Stimulated activated CD4-positive, alpha-beta T cell treated with anti-CD3 and anti-CD28 coated beads, Interleukin-4, amount 100 ng/mL, for 24 hours (primary cell): ENCODE results near the gene TMEM117.
"Not testable (repeated sequence)": the region's sequence is repeated elsewhere in the genome, so short reads cannot be mapped to it uniquely, and the experiment has no call there.

ENCODE experiments used
- DNase-seq: peaks from one replicate; pipeline ENCODE4 v3.0.0-alpha.2; 2020

TMEM117 gene

DNA sequence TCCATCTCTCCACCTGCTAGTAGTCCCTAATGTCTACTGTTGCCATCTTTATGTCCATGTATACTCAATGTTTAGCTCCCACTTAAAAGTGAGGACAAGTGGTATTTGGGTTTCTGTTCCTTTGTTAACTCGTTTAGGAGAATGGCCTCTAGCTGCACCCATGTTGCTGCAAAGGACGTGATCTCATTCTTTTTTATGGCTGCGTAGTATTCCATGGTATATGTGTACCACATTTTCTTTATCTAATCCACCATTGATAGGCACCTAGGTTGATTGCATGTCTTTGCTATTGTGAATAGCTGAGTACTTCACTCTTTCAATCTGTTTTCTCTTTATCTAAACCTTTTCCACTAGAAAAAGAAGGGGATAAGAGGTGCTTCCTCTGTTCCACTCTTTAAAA lies 130.0 kb downstream of the TMEM117 start:
- DNase-seq, result no peak

DNA sequence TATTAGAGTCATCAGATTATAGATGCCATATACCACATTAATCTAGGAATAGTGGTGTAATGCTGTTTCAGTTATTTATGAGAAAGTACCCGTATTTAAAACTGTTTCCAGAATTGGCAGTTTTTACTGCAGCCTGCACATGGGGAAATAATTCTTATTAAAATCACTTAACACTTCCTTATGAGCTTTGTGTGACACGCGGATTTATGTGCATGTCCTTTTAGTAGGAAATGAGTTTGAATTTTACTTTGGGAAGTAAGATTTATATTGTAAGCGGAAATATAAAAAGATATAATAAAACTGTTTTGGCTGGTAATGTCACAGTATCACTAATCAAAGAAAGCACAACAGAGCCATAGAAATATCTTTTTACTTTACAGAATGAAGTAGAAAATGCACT lies 132.9 kb downstream of the TMEM117 start:
- DNase-seq, result no peak

DNA sequence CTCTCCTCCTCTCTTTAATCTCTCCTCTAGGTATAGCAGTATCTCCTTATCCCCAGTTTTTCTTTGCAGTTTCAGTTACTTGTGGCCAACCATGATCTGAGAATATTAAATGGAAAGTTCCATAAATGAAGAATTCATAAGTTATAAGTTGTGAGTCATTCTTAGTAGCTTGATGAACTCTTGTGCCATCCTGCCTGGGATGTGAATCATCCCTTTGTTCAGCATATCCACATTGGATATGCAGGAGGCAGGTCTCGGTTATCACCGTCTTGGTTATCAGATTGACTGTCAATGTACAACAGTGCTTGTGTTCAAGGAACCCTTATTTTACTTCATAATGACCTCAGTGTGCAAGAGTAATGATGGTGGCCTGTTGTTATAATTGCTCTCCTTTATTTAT lies 134.0 kb downstream of the TMEM117 start:
- no peak for DNase-seq

DNA sequence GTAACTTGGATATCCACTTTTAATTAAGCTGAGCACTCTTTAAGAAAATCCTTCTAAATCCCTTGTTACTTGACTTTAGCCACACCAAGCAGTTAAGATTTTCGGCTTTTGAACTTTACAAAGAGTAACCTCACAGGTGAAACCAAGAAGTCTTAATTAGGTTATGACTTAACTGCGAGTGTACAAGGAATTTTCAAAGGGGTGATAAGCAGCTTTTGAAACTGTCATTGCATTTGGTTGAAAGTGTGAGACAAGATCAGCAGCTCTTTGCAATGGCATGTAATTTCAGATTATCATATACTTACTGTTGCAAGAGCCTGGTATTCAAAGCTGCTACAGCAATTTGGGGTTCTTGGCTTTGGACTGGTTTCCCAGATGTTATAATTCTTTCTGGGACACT lies 137.5 kb downstream of the TMEM117 start:
- DNase-seq, result no peak

DNA sequence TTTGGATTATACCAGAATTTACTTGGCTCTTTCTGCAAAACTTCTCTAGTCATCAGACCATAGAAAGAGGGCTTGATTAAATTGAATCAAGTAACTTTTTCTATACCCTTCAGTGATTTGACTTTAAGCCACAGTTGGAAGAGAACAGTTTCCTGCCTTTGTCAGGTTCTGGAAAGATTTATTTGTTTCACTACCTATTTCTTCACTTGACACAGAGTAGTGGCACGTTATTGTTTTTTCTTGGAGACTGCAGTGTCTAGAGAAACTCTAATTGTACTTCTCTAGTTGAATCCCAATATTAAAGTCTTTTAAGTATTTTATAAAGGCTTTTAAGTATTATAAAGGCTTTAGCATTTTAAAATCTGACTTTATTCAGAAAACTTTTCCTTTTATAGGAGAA lies 138.1 kb downstream of the TMEM117 start:
- DNase-seq, result no peak

DNA sequence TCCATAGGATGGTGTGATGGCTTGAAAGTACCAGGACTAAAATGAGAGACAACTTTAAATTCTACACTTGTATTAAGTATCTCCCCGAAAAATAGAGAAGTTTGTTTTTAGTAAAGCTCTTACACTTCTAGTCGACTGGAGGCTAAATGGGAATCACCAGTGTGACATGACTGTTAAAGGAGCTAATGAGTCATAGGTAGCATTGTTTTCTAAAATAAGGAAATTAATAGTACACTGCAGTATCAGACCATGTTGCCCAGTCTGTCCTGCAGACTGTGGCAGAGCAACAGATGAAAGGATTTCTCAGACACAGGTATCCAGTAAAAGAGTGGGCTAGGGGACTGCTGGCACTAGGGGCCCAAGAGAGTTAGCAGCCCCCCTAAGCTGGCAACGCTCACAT lies 140.1 kb downstream of the TMEM117 start:
- no peak for DNase-seq

DNA sequence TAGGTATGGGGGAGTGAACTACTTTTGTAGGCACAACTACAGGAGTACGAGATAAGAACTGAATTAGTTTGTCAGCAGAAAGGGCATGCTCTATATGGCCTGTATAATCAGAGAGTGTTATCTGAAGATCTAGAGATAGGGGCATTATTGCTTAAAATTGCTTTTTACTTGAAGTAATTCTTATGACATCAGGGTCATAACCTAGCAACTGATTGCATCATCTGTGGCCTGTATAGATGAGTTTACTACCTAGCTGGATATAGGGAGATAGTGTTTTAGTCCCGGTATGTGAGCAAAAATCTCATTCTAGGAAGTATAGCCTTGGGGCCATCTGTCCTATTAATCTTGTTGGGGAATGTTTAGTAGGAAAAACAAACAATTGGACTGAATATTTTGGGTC lies 142.7 kb downstream of the TMEM117 start:
- DNase-seq, result no peak

DNA sequence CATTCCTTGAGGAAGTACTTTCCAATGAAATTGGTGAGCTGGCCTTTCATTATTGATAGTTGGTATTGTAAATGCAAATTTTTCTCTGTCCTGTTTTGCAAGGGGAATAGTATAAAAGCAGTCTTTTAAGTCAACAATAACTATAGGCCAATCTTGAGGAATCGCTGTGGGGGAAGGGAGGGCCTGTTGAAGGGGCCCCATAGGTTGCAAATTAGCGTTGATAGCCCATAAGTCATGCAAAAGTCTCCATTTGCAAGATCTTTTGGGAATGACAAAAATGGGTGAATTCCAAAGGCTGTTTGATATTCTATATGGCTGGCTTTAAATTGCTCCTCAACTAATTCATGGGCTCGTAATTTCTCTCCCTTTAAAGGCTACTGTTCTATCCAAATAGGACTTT lies 143.6 kb downstream of the TMEM117 start:
- no peak for DNase-seq

DNA sequence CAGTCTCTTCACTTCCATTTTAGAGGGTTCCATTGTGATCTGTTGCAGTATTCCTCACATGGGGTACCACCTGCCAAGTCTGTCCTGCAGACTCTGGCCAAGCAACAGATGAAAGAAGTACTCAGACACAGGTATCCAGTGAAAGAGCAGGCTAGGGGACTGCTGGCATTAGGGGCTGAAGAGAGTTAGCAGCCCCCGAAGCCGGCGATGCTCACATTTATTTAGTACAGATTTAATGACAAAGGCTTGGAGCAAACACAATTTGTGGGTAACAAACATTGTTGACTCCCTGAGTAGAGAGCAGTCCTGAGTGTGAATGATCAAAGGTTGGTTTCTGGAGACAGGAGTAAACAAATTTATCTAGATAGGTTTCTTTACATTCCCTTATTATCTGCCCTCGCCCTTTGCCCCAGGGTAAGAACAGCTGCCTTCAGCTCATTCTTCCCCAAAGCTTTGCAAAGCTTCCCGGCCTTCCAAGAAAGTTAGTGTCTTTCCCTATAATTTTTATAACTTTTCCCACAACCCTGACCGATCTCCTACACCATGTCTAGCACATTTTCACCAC lies 144.8 kb downstream of the TMEM117 start:
- no peak for DNase-seq

DNA sequence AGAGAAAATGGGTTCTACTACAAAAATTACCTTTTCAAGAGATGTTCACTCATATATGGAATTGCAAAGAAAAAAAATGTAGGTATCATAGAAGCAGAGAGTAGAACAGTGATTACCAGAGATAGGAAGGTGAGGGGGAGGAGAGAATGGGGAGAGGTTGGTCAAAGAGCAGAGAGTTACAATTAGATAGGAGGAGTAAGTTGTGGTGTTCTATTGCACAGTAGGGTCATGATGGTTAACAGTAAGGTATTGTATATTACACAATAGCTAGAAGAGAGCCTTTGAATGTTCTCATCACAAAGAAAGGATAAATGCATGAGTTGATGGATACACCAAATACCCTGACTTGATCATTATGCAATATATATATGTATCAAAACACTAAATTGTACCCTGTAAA lies 145.8 kb downstream of the TMEM117 start:
- DNase-seq, result no peak

DNA sequence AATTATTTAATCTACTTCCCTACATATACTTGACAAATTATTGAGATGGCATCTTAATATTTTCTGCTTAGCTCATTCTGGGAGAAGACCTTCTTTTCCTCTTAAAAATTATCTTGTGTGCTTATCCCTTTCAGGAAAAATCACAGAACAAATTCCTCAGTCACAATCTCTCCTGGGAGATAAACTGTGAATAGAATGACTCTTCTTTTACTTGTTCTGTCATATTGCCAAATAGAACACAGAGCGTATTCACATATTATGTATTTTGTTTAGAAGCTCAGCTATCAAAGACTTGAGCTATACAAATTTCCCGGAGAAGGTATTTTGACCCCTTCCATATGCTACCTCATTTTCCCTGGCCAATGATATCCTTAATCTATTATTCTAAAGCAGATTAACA lies 146.7 kb downstream of the TMEM117 start:
- no peak for DNase-seq

DNA sequence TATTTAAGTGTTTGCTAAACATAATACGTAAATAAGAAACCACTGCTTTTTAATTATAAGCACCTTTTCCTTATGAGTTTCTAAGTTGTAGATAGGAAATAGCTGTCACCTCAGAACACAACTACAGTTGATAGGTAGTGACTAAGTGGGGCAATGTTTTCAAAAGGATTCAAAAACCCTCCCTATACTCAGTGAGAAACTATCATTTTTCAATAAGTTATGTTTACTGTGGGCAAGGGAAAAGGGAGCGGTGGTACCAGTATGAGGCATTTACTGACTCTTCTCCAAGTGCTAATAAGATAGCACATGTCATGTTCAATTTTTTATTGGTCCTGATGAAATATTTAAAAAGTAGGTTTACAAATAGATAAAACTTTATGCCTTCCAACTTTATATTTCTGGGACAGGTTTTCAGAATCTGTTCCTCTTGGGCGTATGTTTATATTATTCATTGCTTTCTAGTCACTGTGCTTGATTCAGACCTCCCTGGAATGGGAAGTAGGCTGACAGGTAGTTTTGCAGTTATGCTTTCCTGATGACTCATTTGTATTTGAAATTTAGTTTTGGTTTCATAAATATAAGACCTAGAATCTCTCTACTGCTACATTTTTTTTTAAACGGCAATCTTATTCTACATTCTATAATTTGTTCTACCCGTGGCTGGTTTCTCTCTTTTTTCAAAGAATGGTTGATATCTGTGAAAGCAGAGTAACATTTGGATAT lies 153.1 kb downstream of the TMEM117 start:
- DNase-seq, result no peak

DNA sequence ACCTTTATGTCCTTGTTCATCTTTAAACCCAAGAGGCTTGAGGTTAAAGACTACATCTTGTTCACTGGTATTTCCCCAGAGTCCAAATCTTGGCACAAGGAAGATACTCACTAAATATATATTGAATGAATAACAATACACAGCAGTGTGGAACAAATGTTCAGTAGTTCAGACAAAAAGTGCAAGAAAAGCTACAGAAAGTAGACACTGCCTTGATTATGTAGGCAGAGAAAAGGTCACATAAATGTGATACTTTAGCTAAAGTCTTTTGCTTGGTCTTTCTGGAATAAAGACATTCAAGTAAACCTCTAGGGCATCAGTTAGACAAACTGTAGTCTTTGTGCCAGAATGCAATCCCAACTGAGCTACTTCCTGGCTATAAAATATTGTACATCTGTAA lies 157.0 kb downstream of the TMEM117 start:
- no peak for DNase-seq

DNA sequence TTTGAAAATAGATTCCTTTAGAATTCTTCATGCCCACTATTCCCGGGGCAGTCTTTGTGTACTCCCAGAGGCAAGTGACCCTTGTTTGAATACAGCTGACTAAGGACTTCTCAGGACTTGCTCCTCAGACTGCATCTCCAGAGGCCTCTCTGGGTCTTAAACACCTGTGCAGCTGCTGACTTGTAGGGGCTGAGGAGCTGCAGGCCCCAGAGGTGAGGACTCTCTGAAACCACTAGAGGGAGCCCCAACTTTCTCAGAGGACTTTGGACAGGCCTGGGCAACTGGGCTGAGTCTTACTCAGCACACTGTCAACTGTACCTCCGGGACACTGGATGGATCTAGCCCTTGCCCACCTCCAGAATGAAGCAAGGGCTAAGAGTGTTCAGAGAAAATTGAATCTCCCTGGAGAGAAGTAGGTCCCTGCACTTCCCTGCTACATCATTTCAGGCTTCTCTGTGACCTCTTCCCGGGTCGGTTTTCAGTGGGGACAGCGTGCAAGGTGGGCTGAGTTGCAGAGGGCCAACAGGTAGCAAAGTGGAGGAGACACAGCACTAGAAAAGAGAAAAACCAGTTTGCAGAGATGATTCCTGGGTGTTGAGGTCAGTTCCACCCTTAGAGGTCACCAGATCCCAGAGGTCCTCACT lies 164.6 kb downstream of the TMEM117 start:
- peak; percentile 7 for DNase-seq

DNA sequence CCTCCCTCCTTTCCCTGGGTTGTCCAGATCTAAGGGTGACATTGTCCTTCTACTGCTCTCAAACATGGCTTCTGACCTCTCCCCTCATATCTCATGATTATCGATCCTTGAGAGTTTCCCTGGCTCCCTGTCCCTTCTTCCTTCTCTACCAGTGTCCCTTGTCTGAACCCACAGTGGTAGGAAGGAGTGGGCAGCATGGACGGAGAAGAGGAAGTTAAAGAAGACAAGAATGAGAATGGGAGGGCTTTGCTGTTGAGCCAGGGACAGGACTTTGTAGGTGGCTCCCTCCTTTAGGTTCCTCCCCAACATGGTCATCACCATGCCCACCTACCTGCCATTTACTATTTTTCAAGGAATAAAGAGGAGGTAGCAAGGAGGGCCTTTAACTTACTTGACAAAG lies 166.7 kb downstream of the TMEM117 start:
- no peak for DNase-seq

DNA sequence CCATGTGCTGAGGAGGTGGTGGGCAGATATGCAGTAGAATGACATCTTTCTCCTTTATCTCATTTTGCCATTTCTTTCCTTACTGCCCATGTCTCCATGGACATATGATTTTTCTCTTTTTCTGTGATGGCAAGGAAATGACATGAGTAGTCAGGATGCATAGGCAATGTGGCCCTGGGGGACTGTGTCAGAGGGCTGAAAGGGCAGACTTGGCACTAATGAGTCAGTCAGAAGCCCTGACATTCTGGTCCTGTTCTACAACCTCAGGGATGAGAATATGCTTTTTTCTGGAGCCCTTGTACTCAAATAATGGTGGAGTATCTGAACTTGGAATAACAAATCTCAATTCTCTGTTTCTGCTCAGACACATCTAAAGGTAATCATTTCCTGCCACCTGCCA lies 167.8 kb downstream of the TMEM117 start:
- DNase-seq, result no peak

DNA sequence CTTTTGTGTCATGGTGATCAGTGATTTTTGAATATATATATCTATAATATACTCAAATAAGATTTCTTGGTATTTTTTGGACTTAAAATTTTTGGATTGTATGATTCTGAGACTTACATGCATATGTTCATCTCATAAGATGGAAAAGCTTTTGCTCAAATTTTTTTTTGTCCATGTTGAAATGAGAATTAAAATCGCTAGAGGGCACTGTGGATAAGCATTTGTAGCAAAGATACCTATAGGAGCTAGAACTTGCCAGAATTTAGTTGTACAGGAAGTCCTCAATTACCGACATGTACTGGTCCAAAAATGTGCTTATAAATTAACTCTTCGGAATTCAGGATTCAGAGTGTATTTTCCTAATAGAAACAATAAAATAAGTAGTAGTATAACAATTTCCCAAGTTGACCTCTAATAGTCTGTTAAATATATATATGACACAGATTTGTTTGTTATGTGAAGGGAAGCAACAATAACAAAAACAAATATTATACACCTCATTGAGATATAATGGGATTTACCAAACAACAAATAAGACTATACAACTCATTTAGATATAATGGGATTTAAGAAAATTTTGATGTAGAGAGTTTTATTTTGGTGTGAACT lies 179.6 kb downstream of the TMEM117 start:
- no peak for DNase-seq

DNA sequence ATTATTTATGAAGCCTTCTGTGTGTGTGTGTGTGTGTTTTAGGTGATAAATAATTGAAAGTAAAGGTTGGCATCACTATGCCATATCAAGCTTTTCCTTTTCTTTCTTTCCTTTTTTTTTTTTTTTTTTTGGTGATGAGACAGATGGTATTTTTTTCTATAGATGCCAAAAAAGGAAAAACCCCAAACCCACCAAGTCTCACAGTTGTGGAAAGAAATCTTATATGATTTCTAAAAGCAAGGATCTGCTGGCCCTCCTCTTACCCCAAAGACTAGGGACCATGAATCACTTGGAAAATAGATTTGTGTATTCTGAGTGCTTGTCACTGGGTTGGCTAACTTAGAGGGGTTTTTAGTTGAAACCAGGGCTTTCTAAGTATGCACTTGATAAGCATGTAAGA lies 181.3 kb downstream of the TMEM117 start:
- no peak for DNase-seq

DNA sequence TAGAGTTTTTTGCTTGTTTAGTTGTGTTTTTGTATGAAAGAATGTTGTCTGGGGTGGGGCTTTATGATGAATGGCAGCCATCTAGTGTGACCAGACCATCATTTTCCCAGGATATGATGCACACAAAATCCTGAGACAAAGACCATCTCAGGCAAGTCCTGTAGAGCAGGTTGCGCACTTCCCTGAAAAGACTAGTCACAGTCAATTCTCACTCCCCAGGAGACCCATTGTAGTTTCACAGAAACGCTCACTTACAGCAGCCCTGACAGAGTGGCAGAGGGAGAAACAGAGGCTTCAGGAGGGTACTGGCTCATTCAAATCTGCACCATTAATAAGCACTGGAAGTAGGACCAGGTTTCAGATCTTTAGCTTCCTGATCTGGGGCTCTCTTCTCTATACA lies 183.2 kb downstream of the TMEM117 start:
- DNase-seq, result no peak

DNA sequence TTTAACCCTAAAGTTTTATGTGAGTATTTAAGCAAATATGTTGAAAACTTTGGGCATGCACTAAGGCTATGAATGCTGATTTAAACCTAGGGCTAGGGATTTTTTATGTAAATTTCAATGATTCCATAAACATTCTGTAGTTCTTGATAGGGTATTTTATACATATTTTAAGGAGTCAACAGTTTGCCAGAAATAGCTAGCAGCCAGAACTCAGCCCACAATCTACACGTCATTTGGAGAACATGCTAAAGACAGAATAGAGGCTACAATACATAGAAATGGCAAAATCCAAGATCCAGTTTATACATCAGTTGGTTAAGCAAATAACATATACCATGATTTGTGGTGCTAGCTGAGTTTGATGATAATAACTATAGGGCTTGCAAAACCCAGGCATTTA lies 184.7 kb downstream of the TMEM117 start:
- DNase-seq, result no peak

DNA sequence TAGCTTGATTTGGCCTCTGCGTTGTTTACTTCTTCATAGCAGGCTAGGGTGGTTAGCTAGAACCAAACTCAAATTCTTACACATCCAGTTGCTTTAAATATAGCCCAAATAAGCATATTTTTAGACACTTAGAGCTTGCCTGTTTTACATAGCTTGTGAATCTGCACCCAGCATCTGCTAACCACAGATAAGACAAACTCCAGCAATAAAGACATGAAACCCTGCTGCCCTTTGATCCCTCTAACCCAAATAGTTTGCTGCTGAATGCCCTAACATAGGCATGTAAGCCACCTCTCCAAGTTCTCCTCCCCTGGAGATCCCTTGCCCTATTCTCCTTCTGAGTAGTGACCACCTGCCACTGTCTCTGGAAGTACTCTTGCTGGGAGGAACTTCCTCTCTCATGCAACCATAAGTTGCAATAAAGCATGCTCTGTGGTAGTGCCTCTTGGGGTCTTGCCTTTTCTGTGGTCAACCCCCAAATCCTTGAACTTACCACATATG lies 185.6 kb downstream of the TMEM117 start:
- DNase-seq, result no peak

DNA sequence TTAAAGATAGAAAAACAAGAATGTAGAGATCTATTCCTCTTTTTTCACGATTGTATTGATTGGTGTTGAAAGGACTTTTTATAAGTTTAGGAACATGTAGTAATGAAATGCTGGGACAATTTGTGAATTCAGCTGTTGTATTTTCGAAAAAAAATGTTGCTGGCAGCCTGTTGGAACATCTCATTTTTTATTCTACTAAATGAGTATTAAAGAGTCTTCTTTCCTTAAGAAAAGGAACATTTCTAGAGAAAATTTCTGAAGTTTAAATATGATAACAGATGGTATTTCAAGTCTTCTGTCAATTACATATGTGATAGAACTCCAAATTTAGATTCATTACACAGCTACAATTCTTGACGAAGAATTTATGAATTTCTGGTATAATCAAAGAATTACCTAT lies 189.6 kb downstream of the TMEM117 start:
- no peak for DNase-seq

DNA sequence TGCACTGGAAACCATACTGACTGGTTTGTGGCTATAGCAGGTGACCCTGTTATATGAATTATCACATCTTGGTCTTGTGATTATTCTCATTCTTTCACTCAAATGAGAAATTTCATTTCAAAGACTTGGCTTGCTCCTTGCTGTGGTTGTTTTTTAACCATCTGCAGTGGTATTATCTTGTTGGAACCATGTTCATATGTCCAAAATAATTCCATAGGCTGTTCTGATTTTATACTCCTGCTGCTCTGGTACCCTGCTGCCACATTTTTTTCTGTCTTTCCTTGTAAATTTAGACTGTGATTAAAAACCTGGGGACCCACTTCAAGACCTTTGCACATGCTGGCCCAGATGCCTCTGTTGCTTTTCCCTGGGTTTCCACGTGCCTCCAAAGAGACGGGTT lies 190.2 kb downstream of the TMEM117 start:
- no peak for DNase-seq

DNA sequence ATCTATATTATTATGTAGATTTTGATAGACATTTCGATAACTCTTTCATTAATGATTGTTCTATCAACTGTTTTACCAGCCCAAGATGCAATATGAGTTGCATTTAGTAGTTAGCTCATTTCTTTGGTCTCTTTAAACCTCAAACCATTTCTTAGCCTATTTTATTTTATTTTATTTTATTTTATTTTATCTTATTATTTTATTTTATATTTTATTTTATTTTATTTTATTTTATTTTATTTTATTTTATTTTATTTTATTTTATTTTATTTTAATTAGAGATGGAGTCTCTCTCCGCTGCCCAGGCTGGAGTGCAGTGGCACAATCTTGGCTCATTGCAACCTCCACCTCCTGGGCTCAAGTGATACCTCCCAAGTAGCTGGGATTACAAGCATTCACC lies 191.0 kb downstream of the TMEM117 start:
- not testable (repeated sequence) for DNase-seq
